Measurements from ENCODE around the gene RASGRP1.
"Not testable (repeated sequence)": the region's sequence is repeated elsewhere in the genome, so short reads cannot be mapped to it uniquely, and the experiment has no call there.

RASGRP1 gene

GRCh38 chr15:38564557-38565286, at the start of gene RASGRP1:
RASGRP1 (minus strand) TSS chr15:38564814; CDS start chr15:38564628, 186 bp downstream.
- DNase-seq (ENCODE audit: low spot score) = peak; percentile 84

GRCh38 chr15:38613085-38613484, 48.5 kb upstream of the RASGRP1 start:
- no peak for DNase-seq (ENCODE audit: low spot score)

GRCh38 chr15:38612159-38612863, 47.7 kb upstream of the RASGRP1 start:
- no peak for DNase-seq (ENCODE audit: low spot score)

GRCh38 chr15:38611228-38611627, 46.6 kb upstream of the RASGRP1 start:
- DNase-seq (ENCODE audit: low spot score) = no peak

GRCh38 chr15:38610748-38611147, 46.1 kb upstream of the RASGRP1 start:
- peak; percentile 61 for DNase-seq (ENCODE audit: low spot score)

- DNase-seq (ENCODE audit: low spot score) = no peak
These were observed 44.6 kb upstream of the RASGRP1 start for GRCh38 chr15:38609097-38609738.

- no peak for DNase-seq (ENCODE audit: low spot score)
These were observed 44.1 kb upstream of the RASGRP1 start for GRCh38 chr15:38608682-38609081.

GRCh38 chr15:38605744-38606143, 41.1 kb upstream of the RASGRP1 start:
- DNase-seq (ENCODE audit: low spot score) = no peak

GRCh38 chr15:38603672-38604071, 39.1 kb upstream of the RASGRP1 start:
- no peak for DNase-seq (ENCODE audit: low spot score)

GRCh38 chr15:38602910-38603670, 38.5 kb upstream of the RASGRP1 start:
- DNase-seq (ENCODE audit: low spot score) = no peak

GRCh38 chr15:38600236-38600635, 35.6 kb upstream of the RASGRP1 start:
- DNase-seq (ENCODE audit: low spot score) = no peak

GRCh38 chr15:38598749-38599148, 34.1 kb upstream of the RASGRP1 start:
- peak; percentile 19 for DNase-seq (ENCODE audit: low spot score)

- DNase-seq (ENCODE audit: low spot score) = no peak
These were observed 32.7 kb upstream of the RASGRP1 start for GRCh38 chr15:38597219-38597800.

GRCh38 chr15:38593524-38593923, 28.9 kb upstream of the RASGRP1 start:
- DNase-seq (ENCODE audit: low spot score) = no peak

- DNase-seq (ENCODE audit: low spot score) = no peak
These were observed 24.9 kb upstream of the RASGRP1 start for GRCh38 chr15:38589502-38589901.

GRCh38 chr15:38588672-38589071, 24.1 kb upstream of the RASGRP1 start:
- no peak for DNase-seq (ENCODE audit: low spot score)

- DNase-seq (ENCODE audit: low spot score) = no peak
These were observed 22.6 kb upstream of the RASGRP1 start for GRCh38 chr15:38587214-38587613.

- DNase-seq (ENCODE audit: low spot score) = not testable (repeated sequence)
These were observed 21.4 kb upstream of the RASGRP1 start for GRCh38 chr15:38586005-38586404.

GRCh38 chr15:38578626-38579025, 14.0 kb upstream of the RASGRP1 start:
- no peak for DNase-seq (ENCODE audit: low spot score)

- DNase-seq (ENCODE audit: low spot score) = no peak
These were observed 12.9 kb upstream of the RASGRP1 start for GRCh38 chr15:38577424-38577987.

GRCh38 chr15:38576837-38577236, 12.2 kb upstream of the RASGRP1 start:
- DNase-seq (ENCODE audit: low spot score) = no peak

- no peak for DNase-seq (ENCODE audit: low spot score)
These were observed 11.6 kb upstream of the RASGRP1 start for GRCh38 chr15:38576261-38576660.
